Muscle of leg (tissue), 11 donors: ENCODE data around the gene CD48. TPM values are rescaled to one million over a fixed set of nuclear protein-coding genes. Genes with fewer than 3 reads are reported as not detected.

Experiments
- DNase-seq: peaks from one replicate; pipeline ENCODE4 v3.0.0; 2013
- H3K27ac ChIP-seq: one replicate; pipeline ENCODE4 v1.5.1; 2013; ENCODE audit warnings: mild to moderate bottlenecking, low read length, control low read depth
- H3K27me3 ChIP-seq: one replicate; pipeline ENCODE4 v1.6.1; 2013; ENCODE audit warnings: low read length; ENCODE audit not compliant: control insufficient read depth, insufficient read depth
- H3K36me3 ChIP-seq: one replicate; pipeline ENCODE4 v1.6.1; 2013; ENCODE audit warnings: low read length; ENCODE audit not compliant: control insufficient read depth, insufficient read depth
- H3K4me1 ChIP-seq: one replicate; pipeline ENCODE4 v1.6.1; 2013; ENCODE audit warnings: low read length; ENCODE audit not compliant: control insufficient read depth, insufficient read depth
- H3K4me3 ChIP-seq: one replicate; pipeline ENCODE4 v1.5.1; 2013; ENCODE audit warnings: low read length, control low read depth
- H3K9me3 ChIP-seq: replicated peaks from 2 replicates; pipeline ENCODE4 v1.6.1; 2013; ENCODE audit warnings: low read depth, low read length; ENCODE audit not compliant: control insufficient read depth
- WGBS: methylation state at CpG from one replicate; pipeline ENCODE4 v1.1.5; 2013; ENCODE audit warnings: missing lambda C conversion rate; ENCODE audit not compliant: insufficient coverage; 5-methylcytosine and 5-hydroxymethylcytosine counted together
- polyA plus RNA-seq, 8 donors: library from polyadenylated mRNA; unstranded; fragments of 120-200 nt; gene quantifications; one replicate each; pipeline versions ENCODE4 v1.2.1 to v1.2.3, GENCODE V29; 2013; ENCODE audit warnings: inconsistent platforms in 1 of 8, low replicate concordance in 1 of 8; ENCODE audit not compliant: insufficient read length in 8 of 8, insufficient read depth in 1 of 8
- total RNA-seq: library from RNA; stranded (reverse); fragments of 120-200 nt; gene quantifications from one replicate; pipeline ENCODE4 v1.2.4, GENCODE V29; 2013

Gene CD48
- total and polyA plus RNA-seq, 9 donors: 1.1 to 2.0 (median 1.3) TPM

DNA sequence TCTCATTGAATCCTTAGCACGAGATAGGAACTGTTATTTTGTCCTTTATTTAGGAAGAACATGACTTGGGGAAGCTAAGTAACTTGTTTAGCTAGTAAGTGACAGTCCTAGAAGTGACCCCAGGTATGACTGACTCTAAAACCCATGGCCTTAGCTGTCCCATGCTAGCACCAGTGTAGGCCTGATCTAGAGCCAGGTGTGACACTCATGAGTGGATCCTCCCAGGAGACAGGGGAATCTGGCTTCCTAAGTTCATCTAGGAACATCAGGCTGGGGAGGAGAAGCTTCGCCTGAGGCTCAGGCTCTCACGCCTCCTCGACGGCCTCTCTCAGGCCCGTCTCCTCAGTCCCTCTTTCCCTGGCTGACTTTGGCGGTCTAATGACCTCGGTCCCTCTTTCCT, 31.2 kb downstream of the CD48 start:
- WGBS: 80% methylated on average over 7 of the region's 8 CpGs
- H3K27ac ChIP-seq: no peak overlapping the region
- peaks cover 2% of the 10 kb centered on the region for H3K27me3 ChIP-seq
- H3K36me3 ChIP-seq: no peaks in the 10 kb centered on the region
- no peaks in the 10 kb centered on the region for H3K4me1 ChIP-seq
- H3K9me3 ChIP-seq: no peaks in the 10 kb centered on the region
- H3K4me3 ChIP-seq: no peak overlapping the region
- DNase-seq: no peak

DNA sequence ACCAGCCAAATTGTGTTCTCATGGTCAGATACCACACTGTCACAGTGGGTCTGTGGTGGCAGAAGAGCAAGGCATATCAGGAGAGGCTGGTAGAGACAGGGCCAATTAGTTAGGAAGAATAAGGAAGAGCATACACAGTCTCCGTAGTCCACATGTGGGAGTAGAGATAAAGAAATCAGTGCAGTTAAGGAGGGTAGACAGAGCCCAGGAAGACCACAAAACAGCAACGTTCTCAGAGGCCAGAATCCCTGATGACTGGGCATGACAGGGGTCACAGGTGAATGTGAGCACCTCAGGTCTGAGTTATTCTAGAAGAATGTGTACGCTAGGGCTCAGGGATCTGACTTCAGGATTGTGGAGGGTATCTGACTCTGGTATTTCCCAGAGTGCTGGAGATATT, 31.7 kb downstream of the CD48 start:
- H3K9me3 ChIP-seq: no peaks in the 10 kb centered on the region
- peaks cover 2% of the 10 kb centered on the region for H3K27me3 ChIP-seq
- no peaks in the 10 kb centered on the region for H3K4me1 ChIP-seq
- H3K27ac ChIP-seq: no peak overlapping the region
- no peak for DNase-seq
- 78% methylated on average over 2 of the region's 3 CpGs for WGBS
- no peaks in the 10 kb centered on the region for H3K36me3 ChIP-seq
- H3K4me3 ChIP-seq: no peak overlapping the region

DNA sequence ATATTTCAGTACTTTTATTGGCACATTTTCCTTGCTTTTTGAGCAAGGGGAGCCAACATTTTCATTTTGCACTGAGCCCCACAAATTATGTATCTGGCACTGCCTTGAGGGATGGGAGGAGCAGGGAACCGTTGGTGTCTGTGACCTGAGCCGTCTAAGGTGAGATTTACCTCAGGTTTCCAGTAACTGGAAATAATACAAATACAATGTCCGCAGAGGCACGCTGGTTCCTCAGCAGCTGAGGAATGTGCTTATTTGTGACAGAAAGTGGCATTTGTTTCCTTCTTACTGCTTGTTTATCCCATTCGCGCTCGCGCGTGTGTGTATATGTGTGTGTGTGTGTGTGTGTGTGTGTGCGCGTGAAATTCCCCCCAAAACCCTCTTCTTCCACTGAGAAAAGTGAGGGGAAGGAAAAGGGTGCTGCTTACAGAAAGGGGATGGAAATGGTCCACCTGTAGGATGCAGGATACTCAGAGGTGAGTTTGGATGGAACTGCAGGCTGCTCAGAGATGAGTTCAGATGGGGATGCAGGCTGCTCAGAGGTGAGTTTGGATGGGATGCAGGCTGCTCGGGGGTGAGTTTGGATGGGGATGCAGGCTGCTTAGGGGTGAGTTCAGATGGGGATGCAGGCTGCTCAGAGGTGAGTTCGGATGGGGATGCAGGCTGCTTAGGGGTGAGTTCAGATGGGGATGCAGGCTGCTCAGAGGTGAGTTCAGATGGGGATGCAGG, 34.6 kb downstream of the CD48 start:
- Histone ChIP-seq H3K9me3 (no peaks in the 10 kb centered on the region), H3K4me1 (no peaks in the 10 kb centered on the region), H3K36me3 (no peaks in the 10 kb centered on the region), H3K27ac (no peak overlapping the region), H3K27me3 (peaks cover 2% of the 10 kb centered on the region), H3K4me3 (no peak overlapping the region)
- 76% methylated on average over 2 of the region's 13 CpGs for WGBS
- no peak for DNase-seq

DNA sequence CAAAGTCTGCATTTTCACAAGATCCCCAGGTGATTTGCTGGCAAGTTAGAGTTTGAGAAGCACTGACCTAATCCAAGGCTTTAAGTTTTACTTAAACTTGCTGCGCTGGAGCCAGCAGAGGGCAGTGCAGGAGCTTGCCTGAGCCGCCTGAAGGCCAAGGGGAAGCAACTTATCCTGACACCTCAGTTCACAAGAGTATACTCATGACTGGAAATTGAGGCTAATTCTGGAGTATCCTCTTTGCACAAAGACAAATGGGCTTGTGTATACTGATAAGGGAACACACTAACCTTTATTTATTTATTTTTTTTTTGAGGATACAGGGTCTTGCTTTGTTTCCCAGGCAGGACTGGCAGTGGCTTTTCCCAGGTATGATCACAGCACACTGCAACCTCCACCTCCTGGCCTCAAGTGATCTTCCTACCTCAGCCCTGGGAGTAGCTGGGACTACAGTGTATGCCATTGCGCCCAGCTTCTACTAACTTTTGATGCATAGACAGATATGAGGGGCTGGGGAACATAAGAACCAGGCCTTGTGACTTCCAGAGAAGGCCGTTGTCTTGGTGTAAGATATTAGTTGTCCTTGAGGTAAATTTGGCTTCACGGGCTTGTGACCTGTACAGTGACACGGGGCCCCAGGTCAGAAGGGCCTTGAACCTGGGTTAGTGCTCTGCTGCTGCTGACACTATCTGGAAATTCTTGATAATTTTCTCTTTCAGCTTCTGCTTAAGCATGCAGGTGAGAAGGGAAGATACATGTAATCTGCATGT, 35.8 kb downstream of the CD48 start:
- H3K27ac ChIP-seq: no peak overlapping the region
- 83% methylated on average over 3 of the region's 6 CpGs for WGBS
- H3K36me3 ChIP-seq: no peaks in the 10 kb centered on the region
- peak; percentile 74 for DNase-seq
- H3K4me3 ChIP-seq: no peak overlapping the region
- no peaks in the 10 kb centered on the region for H3K9me3 ChIP-seq
- H3K27me3 ChIP-seq: peaks cover 2% of the 10 kb centered on the region
- no peaks in the 10 kb centered on the region for H3K4me1 ChIP-seq

DNA sequence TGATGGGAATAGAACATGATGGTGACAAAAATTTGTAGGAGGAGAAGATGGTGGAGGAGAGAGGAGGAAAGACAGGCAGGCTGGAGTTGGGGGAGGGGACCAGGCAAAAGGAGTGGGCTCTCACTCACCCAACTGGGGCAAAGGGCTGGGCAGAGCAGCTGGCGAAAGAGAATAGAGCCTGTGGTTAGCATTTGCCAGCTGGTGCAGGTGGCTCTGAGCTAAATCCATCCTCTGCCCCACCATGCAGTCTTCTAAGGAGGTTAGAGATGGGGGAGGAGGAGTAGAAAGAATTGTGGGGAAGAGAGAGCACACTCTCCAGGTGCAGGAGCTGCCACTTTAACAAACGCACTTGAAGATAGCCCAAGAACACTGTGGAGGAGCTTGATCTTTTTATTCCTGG, 37.2 kb downstream of the CD48 start:
- Histone ChIP-seq H3K27me3 (peaks cover 2% of the 10 kb centered on the region), H3K9me3 (no peaks in the 10 kb centered on the region), H3K4me1 (no peaks in the 10 kb centered on the region), H3K27ac (no peak overlapping the region), H3K4me3 (no peak overlapping the region), H3K36me3 (no peaks in the 10 kb centered on the region)
- DNase-seq: no peak
- 33% methylated on average over 1 of the region's 2 CpGs for WGBS

DNA sequence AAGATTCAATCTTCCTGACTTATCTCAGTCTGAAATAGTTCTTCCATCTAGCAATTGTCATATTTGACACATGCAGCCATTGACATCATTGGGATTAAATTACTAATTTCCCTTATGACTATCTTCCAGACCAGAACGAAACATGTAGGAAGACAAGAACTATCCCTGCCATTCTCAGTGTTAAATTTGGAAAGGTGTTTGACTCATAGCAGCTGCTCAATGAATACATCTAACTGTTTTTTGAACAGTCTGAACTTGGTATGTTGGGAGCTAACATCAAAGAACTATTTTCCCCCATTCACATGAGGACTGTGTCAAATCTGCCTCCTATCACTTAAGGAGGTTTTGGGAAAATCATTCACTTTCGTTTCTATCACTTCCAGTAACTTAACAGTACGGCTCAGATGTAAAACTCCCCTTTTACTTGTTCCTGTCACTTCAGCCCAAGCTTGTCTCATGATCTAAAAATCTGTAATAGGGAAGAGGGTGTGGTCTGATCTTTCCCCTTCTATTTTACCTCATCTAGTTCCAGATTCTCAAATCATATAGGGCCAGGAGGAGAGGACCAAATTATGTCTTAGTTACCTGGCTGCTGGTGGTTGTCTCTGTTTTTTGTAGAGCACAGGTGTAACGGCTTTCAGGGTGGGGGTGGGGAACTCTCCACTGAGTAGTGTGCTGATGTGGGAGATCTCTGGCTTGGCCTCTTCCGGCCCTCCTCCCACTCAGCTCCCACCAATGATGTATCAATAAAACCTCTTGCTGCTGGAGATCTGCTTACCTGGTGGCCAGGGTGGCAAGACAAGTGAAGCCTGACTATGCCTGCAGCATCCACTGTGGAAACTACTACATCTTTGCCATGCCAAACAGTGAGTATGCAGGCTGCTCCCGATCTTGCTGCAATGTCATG, 38.6 kb downstream of the CD48 start:
- H3K27ac ChIP-seq: no peak overlapping the region
- H3K27me3 ChIP-seq: peaks cover 2% of the 10 kb centered on the region
- H3K4me1 ChIP-seq: no peaks in the 10 kb centered on the region
- H3K36me3 ChIP-seq: no peaks in the 10 kb centered on the region
- WGBS: 50% methylated on average over 1 of the region's 6 CpGs
- no peaks in the 10 kb centered on the region for H3K9me3 ChIP-seq
- no peak for DNase-seq
- H3K4me3 ChIP-seq: no peak overlapping the region

DNA sequence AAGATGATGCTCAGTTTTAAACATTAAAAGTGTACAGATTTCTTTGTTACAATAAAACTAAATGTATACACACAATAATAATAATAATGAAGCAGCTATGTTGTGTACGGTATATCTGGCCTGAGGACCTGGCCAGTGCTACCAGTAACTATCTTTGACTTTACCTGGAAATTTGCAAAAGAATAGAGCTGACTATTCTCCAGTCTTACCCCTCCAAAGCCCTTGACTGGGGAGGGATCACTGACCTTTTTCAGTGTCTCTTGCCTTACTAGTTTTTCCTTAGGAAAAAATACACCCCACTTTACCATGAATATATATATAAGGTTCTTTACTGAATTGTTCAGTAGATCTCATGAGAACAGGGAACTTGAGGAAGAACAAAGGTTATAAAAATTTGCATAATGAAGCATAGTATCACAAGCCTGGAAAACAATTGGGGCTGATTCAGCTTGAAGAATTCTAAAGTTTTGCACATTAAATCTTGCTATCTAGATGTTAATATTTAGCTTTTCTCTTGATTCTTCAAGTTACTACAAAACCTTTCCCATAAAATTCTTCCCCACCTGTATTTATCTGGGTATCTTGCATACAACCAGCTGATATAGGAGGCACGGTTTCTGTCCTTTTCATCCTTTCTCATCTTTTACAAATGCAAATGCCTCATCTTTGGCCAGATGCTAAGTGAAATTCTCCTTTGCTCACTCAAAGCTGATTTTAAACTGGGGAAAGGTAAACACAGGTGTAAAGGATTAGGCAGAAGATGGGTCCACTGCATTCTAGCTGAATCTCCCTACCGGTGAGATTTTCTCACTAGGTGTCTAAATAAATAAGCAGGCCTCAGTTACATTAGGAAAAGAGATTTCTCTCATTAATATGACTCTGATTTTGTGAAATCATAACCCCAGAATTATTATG, 39.8 kb downstream of the CD48 start:
- no CpG with 5 or more reads among the region's 3 CpGs for WGBS
- Histone ChIP-seq H3K9me3 (no peaks in the 10 kb centered on the region), H3K4me1 (no peaks in the 10 kb centered on the region), H3K36me3 (no peaks in the 10 kb centered on the region), H3K27ac (no peak overlapping the region), H3K27me3 (no peaks in the 10 kb centered on the region), H3K4me3 (no peak overlapping the region)
- DNase-seq: no peak

DNA sequence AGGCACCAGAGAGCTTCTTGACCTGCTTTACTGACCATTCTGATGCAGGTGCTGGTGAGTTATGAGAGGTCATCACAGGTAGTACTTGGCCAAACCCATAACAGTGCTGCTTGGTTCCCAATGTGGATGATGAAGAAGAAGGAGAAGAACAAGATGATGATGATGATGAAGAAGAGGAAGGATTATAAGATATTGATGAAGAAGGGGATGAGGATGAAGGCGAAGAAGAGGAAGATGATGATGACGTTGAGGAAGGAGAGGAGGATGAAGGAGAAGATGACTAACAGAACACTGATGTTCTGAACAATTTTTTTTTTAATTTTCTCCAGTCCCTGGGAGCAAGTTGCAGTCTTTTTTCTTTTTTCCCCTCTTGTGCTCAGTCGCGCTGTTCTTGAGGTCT, 40.9 kb downstream of the CD48 start:
- Histone ChIP-seq H3K4me1 (no peaks in the 10 kb centered on the region), H3K4me3 (no peak overlapping the region), H3K36me3 (no peaks in the 10 kb centered on the region), H3K9me3 (no peaks in the 10 kb centered on the region), H3K27ac (no peak overlapping the region), H3K27me3 (no peaks in the 10 kb centered on the region)
- 63% methylated on average over 1 of the region's 4 CpGs for WGBS
- no peak for DNase-seq

DNA sequence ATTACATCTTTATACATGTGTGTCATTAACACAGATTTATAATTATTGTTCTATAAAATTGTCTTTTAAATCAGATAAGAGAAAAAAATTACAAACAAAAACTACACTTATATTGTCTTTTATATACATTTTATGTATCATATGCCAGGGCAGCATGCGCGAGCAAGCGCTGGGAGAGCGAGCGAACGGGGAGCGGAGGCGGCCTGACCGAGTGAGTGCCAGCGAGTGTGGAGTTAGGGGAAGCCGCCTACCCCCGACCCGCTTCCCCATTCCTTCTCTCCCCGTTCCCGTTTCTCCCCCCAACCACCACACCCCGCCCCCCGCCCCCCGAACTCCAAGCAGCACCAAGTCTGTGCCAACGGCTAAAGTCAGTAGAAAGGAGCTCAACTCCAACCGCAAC, 41.8 kb downstream of the CD48 start:
- DNase-seq: no peak
- Histone ChIP-seq H3K27ac (no peak overlapping the region), H3K4me1 (no peaks in the 10 kb centered on the region), H3K27me3 (no peaks in the 10 kb centered on the region), H3K9me3 (no peaks in the 10 kb centered on the region), H3K36me3 (no peaks in the 10 kb centered on the region), H3K4me3 (no peak overlapping the region)
- no CpG with 5 or more reads among the region's 20 CpGs for WGBS
